HepG2 (cell line): ENCODE results near the gene KANSL1L. TPM values are rescaled to one million over a fixed set of nuclear protein-coding genes. Genes with fewer than 3 reads are reported as not detected.

Experiments
- ATAC-seq: fragments of 200-7000 bp; cut with Tn5 transposase; 3 replicates; pipeline ENCODE4 v1.9.1; 2020; ENCODE audit warnings: mild to moderate bottlenecking, moderate library complexity
- BruUV-seq: library from RNA; stranded (reverse); fragments of 400-500 nt; replicated peaks from 2 replicates; lab custom pipeline; 2021; lab: Mats Ljungman, UMichigan
- CTCF ChIA-PET: fragments of 300-600 bp; formaldehyde crosslinking; extraction: SDS; loops from one replicate; lab custom pipeline; 2021; ENCODE audit warnings: low total read pairs, inconsistent platforms, low intra/inter-chr PET ratio; lab: Yijun Ruan, JAX
- POLR2A ChIA-PET: fragments of 350-600 bp; sonication (Branson Sonifier 250); formaldehyde crosslinking; loops from one replicate; lab custom pipeline; 2020; ENCODE audit warnings: antibody characterized with exemption, inconsistent platforms; lab: Yijun Ruan, JAX
- DNase-seq: peaks from one replicate; pipeline ENCODE4 v3.0.0-alpha.2; 2015; ENCODE audit warnings: low spot score
- FAIRE-seq: peaks from 3 replicates; lab custom pipeline; 2011; peaks lifted over from hg19 to GRCh38; lab: Jason Lieb, UNC
- H2AFZ ChIP-seq: one replicate; pipeline ENCODE4 v1.6.1; 2011; ENCODE audit warnings: low read length, inconsistent platforms
- H3K27ac ChIP-seq: fragments of 300-600 bp; 3 replicates; pipeline ENCODE4 v1.8.0; 2011; ENCODE audit warnings: mixed run types, mild to moderate bottlenecking, mixed read lengths, low read length, inconsistent platforms; ENCODE audit not compliant: insufficient read depth; ENCODE audit errors: extremely low read length
- H3K27me3 ChIP-seq, 2 experiments: fragments of 200-600 bp in 1 of 2; 2 replicates in 1 of 2; 3 replicates in 1 of 2; pipeline versions ENCODE4 v1.6.0 to v1.8.0; 2011; ENCODE audit warnings: low read length in 2 of 2, mild to moderate bottlenecking in 2 of 2, moderate library complexity in 2 of 2, inconsistent platforms in 1 of 2; ENCODE audit not compliant: insufficient read depth in 2 of 2, control insufficient read depth in 1 of 2
- H3K36me3 ChIP-seq, 2 experiments: fragments of 200-600 bp in 1 of 2; replicated peaks in 1 of 2; 2 replicates in 1 of 2; 3 replicates in 1 of 2; pipeline versions ENCODE4 v1.5.1 to v1.8.0; 2011; ENCODE audit warnings: low read length in 2 of 2, inconsistent platforms in 1 of 2; ENCODE audit not compliant: insufficient read depth in 2 of 2, control insufficient read depth in 1 of 2
- H3K4me1 ChIP-seq: 2 replicates; pipeline ENCODE4 v1.5.1; 2012; ENCODE audit warnings: low read length, inconsistent platforms; ENCODE audit not compliant: insufficient read depth
- H3K4me2 ChIP-seq: 2 replicates; pipeline ENCODE4 v1.6.0; 2011; ENCODE audit warnings: low read depth, low read length, inconsistent platforms
- H3K4me3 ChIP-seq, 3 experiments: fragments of 200-600 bp in 1 of 3; sonication (generic), shearing (Covaris generic) in 1 of 3; replicated peaks in 1 of 3; 2 replicates each; pipeline ENCODE4 v1.5.1; 2011 to 2016; ENCODE audit warnings: low read length in 3 of 3, inconsistent platforms in 2 of 3, low read depth in 2 of 3, mild to moderate bottlenecking in 2 of 3, control low read depth in 1 of 3, mixed read lengths in 1 of 3; ENCODE audit not compliant: insufficient read depth in 1 of 3
- H3K79me2 ChIP-seq: one replicate; pipeline ENCODE4 v1.6.1; 2011; ENCODE audit warnings: low read length, inconsistent platforms; ENCODE audit not compliant: insufficient read depth
- H3K9ac ChIP-seq: 2 replicates; pipeline ENCODE4 v1.6.0; 2011; ENCODE audit warnings: mild to moderate bottlenecking, low read depth, low read length, inconsistent platforms; ENCODE audit not compliant: insufficient read depth
- H3K9me3 ChIP-seq: 2 replicates; pipeline ENCODE4 v1.5.1; 2012; ENCODE audit warnings: mild to moderate bottlenecking, low read length
- H4K20me1 ChIP-seq: 2 replicates; pipeline ENCODE4 v1.6.0; 2011; ENCODE audit warnings: inconsistent platforms, mild to moderate bottlenecking, low read length, moderate library complexity; ENCODE audit not compliant: insufficient read depth
- FOXA3 ChIP-seq: IDR thresholded peaks from 2 replicates; pipeline ENCODE4 v1.6.1; 2016; ENCODE audit warnings: missing genetic modification reagents, missing compliant biosample characterization
- FOXJ3 ChIP-seq: sonication (generic); formaldehyde crosslinking; IDR thresholded peaks from 2 replicates; pipeline ENCODE4 v1.4.0; 2020; ENCODE audit warnings: missing genetic modification reagents, mild to moderate bottlenecking, borderline replicate concordance
- GPN1 ChIP-seq: sonication (generic); formaldehyde crosslinking; IDR thresholded peaks from 2 replicates; pipeline ENCODE4 v1.5.1; 2020; ENCODE audit warnings: missing genetic modification reagents, borderline replicate concordance
- PAX8 ChIP-seq: sonication (generic); formaldehyde crosslinking; IDR thresholded peaks from 2 replicates; pipeline ENCODE4 v1.8.0; 2022; ENCODE audit warnings: mild to moderate bottlenecking, missing genetic modification reagents, borderline replicate concordance
- RAD21 ChIP-seq: fragments of 450-650 bp; formaldehyde crosslinking; IDR thresholded peaks from 2 replicates; pipeline ENCODE4 v1.5.0; 2020; ENCODE audit warnings: mild to moderate bottlenecking
- SMC3 ChIP-seq: IDR thresholded peaks from 2 replicates; pipeline ENCODE4 v1.6.1; 2011; ENCODE audit warnings: low read length, improper control_type of control experiment
- STAG1 ChIP-seq: sonication (generic); formaldehyde crosslinking; IDR thresholded peaks from 2 replicates; pipeline ENCODE4 v1.4.0; 2020; ENCODE audit warnings: missing genetic modification reagents
- ZNF550 ChIP-seq: sonication (generic); formaldehyde crosslinking; IDR thresholded peaks from 2 replicates; pipeline ENCODE4 v1.4.0; 2020; ENCODE audit warnings: mild to moderate bottlenecking, missing genetic modification reagents, borderline replicate concordance
- ZNF558 ChIP-seq: sonication (generic); formaldehyde crosslinking; IDR thresholded peaks from 2 replicates; pipeline ENCODE4 v1.9.0; 2022; ENCODE audit warnings: mild to moderate bottlenecking, missing genetic modification reagents, borderline replicate concordance
- ZNF570 ChIP-seq: sonication (generic); formaldehyde crosslinking; IDR thresholded peaks from 2 replicates; pipeline ENCODE4 v1.4.0; 2020; ENCODE audit warnings: mild to moderate bottlenecking, missing genetic modification reagents, borderline replicate concordance
- ZNF792 ChIP-seq: IDR thresholded peaks from 2 replicates; pipeline ENCODE4 v1.6.1; 2016
- WGBS: methylation state at CpG from one replicate; pipeline ENCODE4 v1.1.6; 2017; ENCODE audit warnings: low lambda C conversion rate; 5-methylcytosine and 5-hydroxymethylcytosine counted together
- in situ Hi-C: cut with HindIII; loops from 2 replicates; pipeline ENCODE4 v1.10.0; 2017; ENCODE audit warnings: low pct_unique_long_range_greater_than_20kb; ENCODE audit not compliant: extremely low pct_ligation_motif_present
- intact Hi-C: fragments of 100-400 bp; cut with micrococcal nuclease; formaldehyde crosslinking; loops from one replicate; pipeline ENCODE4 v1.10.0; 2022; ENCODE audit not compliant: unreplicated experiment
- polyA plus RNA-seq, 8 experiments: library from polyadenylated mRNA; depleted of rRNA in 3 of 8; stranded (reverse) in 7 of 8; unstranded in 1 of 8; fragments of >200 nt; fragmentation: Illumina TruSeq in 4 of 8; extraction: Trizol in 4 of 8; gene quantifications; 2 replicates each; pipeline versions ENCODE4 v1.2.1 to v1.2.3, GENCODE V29; 2011 to 2016; ENCODE audit warnings: low read depth in 4 of 8, missing spikeins in 1 of 8, mixed read lengths in 1 of 8; ENCODE audit not compliant: insufficient read depth in 1 of 8
- total RNA-seq, 5 experiments: library from RNA; depleted of rRNA; stranded (reverse); fragments of >200 nt; fragmentation: Illumina TruSeq; extraction: Trizol; gene quantifications; 2 replicates each; pipeline ENCODE4 v1.2.3, GENCODE V29; 2016; ENCODE audit warnings: low read depth in 1 of 5
- TF ChIP-seq, protein P1 (sequence below): sonication (generic); formaldehyde crosslinking; IDR thresholded peaks from 2 replicates; pipeline ENCODE4 v1.5.0; 2020; ENCODE audit warnings: mild to moderate bottlenecking, missing genetic modification reagents, borderline replicate concordance
- TF ChIP-seq, protein P2 (sequence below): sonication (generic); formaldehyde crosslinking; IDR thresholded peaks from 2 replicates; pipeline ENCODE4 v1.5.0; 2020; ENCODE audit warnings: mild to moderate bottlenecking, missing genetic modification reagents, moderate library complexity
- TF ChIP-seq, protein P3 (sequence below): sonication (generic); formaldehyde crosslinking; IDR thresholded peaks from 2 replicates; pipeline ENCODE4 v1.4.0; 2020; ENCODE audit warnings: missing genetic modification reagents
- TF ChIP-seq, protein P4 (sequence below): sonication (generic); formaldehyde crosslinking; IDR thresholded peaks from 2 replicates; pipeline ENCODE4 v1.4.0; 2020; ENCODE audit warnings: missing genetic modification reagents, mild to moderate bottlenecking, borderline replicate concordance

The KANSL1L gene
- total and polyA plus RNA-seq, 2 of the 13 experiments (the other 11 are each of a cell fraction or from before 2014, with no cell fraction given) = 5.4 to 10.3 TPM

DNA sequence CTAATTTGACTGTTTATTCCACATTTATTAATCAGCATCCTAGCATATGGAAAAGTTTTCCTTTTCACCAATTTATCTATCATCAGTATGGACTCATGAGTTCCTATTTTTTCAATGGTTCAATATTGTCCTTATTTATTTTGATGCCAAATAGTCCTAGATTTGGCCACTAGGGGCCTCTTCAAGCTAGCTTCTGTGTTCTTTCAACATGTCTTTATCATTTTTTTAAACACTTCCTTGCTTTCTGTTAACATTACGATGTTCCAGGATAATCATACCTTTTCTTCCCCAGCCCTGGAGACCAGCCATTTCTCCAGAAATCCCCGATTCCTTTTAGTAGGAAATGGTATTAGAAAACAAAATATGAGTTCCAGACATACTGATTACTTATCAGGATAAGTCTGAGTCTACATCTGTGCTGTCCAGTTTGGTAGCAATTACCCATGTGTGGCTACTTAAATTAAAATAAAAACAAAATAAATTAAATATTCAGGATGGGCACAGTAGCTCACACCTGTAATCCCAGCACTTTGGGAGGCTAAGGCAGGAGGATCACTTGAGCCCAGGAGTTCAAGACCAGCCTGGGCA is 98.2 kb downstream of the KANSL1L start:
- intact Hi-C loops = loop anchor here (1.0 kb wide), 2 partner anchors 96 to 122 kb away; no protein-coding TSS in a partner anchor
- H3K27me3 ChIP-seq = no peaks in the 10 kb centered on the region
- TF ChIP-seq, protein P1, sequence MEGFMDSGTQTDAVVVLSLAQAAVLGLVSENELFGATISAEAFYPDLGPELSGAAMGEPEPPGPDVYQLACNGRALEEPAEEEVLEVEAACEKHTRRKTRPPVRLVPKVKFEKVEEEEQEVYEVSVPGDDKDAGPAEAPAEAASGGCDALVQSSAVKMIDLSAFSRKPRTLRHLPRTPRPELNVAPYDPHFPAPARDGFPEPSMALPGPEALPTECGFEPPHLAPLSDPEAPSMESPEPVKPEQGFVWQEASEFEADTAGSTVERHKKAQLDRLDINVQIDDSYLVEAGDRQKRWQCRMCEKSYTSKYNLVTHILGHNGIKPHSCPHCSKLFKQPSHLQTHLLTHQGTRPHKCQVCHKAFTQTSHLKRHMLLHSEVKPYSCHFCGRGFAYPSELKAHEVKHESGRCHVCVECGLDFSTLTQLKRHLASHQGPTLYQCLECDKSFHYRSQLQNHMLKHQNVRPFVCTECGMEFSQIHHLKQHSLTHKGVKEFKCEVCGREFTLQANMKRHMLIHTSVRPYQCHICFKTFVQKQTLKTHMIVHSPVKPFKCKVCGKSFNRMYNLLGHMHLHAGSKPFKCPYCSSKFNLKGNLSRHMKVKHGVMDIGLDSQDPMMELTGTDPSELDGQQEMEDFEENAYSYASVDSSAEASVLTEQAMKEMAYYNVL (CRISPR knock-in tag) = no peak
- TF ChIP-seq ZNF570 (CRISPR knock-in tag) = no peak
- peak; percentile 69 for TF ChIP-seq STAG1
- TF ChIP-seq, protein P2, sequence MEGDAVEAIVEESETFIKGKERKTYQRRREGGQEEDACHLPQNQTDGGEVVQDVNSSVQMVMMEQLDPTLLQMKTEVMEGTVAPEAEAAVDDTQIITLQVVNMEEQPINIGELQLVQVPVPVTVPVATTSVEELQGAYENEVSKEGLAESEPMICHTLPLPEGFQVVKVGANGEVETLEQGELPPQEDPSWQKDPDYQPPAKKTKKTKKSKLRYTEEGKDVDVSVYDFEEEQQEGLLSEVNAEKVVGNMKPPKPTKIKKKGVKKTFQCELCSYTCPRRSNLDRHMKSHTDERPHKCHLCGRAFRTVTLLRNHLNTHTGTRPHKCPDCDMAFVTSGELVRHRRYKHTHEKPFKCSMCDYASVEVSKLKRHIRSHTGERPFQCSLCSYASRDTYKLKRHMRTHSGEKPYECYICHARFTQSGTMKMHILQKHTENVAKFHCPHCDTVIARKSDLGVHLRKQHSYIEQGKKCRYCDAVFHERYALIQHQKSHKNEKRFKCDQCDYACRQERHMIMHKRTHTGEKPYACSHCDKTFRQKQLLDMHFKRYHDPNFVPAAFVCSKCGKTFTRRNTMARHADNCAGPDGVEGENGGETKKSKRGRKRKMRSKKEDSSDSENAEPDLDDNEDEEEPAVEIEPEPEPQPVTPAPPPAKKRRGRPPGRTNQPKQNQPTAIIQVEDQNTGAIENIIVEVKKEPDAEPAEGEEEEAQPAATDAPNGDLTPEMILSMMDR (CRISPR knock-in tag) = peak; percentile 43
- 0 out of 2 replicates have a peak, but pooled peaks have one; percentile 27 for TF ChIP-seq FOXA3 (CRISPR knock-in tag)
- TF ChIP-seq, protein P3, sequence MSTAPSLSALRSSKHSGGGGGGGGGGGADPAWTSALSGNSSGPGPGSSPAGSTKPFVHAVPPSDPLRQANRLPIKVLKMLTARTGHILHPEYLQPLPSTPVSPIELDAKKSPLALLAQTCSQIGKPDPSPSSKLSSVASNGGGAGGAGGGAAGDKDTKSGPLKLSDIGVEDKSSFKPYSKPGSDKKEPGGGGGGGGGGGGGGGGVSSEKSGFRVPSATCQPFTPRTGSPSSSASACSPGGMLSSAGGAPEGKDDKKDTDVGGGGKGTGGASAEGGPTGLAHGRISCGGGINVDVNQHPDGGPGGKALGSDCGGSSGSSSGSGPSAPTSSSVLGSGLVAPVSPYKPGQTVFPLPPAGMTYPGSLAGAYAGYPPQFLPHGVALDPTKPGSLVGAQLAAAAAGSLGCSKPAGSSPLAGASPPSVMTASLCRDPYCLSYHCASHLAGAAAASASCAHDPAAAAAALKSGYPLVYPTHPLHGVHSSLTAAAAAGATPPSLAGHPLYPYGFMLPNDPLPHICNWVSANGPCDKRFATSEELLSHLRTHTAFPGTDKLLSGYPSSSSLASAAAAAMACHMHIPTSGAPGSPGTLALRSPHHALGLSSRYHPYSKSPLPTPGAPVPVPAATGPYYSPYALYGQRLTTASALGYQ (CRISPR knock-in tag) = 0 out of 2 replicates have a peak, but pooled peaks have one; percentile 21
- peak; percentile 19; the same call in 1 of the 2 replicates for TF ChIP-seq SMC3
- no peak for TF ChIP-seq ZNF792 (CRISPR knock-in tag)
- TF ChIP-seq ZNF550 = no peak
- TF ChIP-seq PAX8 = no peak
- 0 out of 2 replicates have a peak, but pooled peaks have one; percentile 16 for TF ChIP-seq FOXJ3 (CRISPR knock-in tag)
- TF ChIP-seq RAD21 = 0 out of 2 replicates have a peak, but pooled peaks have one; percentile 28
- TF ChIP-seq ZNF558 (CRISPR knock-in tag) = no peak
- TF ChIP-seq, protein P4, sequence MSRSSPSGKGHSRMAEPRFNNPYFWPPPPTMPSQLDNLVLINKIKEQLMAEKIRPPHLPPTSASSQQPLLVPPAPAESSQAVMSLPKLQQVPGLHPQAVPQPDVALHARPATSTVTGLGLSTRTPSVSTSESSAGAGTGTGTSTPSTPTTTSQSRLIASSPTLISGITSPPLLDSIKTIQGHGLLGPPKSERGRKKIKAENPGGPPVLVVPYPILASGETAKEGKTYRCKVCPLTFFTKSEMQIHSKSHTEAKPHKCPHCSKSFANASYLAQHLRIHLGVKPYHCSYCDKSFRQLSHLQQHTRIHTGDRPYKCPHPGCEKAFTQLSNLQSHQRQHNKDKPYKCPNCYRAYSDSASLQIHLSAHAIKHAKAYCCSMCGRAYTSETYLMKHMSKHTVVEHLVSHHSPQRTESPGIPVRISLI = peak; percentile 10; the same call in 1 of the 2 replicates
- no peak for TF ChIP-seq GPN1 (CRISPR knock-in tag)
- TF ChIP-seq, all 625 proteins: peak for 8
- Histone ChIP-seq H3K36me3 (no peaks in the 10 kb centered on the region), H3K79me2 (no peaks in the 10 kb centered on the region), H3K4me2 (no peak overlapping the region; the same call in 1 of the 2 replicates), H3K9ac (no peak overlapping the region), H2AFZ (no peak overlapping the region), H3K9me3 (no peaks in the 10 kb centered on the region), H3K4me1 (no peaks in the 10 kb centered on the region), H3K27ac (no peak overlapping the region), H3K4me3 (no peak overlapping the region), H4K20me1 (no peaks in the 10 kb centered on the region)
- in situ Hi-C loops = loop anchor here (5.0 kb wide), 1 partner anchor 124 kb away; no protein-coding TSS in a partner anchor
- DNase-seq (peak; percentile 46), ATAC-seq (peak; percentile 88), FAIRE-seq (peak; percentile 51)
- ChIA-PET POLR2A (no interaction called here), CTCF (interaction anchor here (3.8 kb wide), 1 partner anchor 122 kb away, joined by 30 read pairs; no protein-coding TSS in a partner anchor)
- WGBS = 31% methylated on average over 2 of the region's 2 CpGs
- no TSS peak for BruUV-seq
